ENCODE results near the gene STAU1. TPM values are rescaled to one million over a fixed set of nuclear protein-coding genes. Genes with fewer than 3 reads are reported as not detected.

Gene STAU1
- total and polyA plus RNA-seq, 2 of the 13 experiments (the other 11 are each of a cell fraction or from before 2014, with no cell fraction given): 119 to 133 TPM

- TF ChIP-seq, protein P1, sequence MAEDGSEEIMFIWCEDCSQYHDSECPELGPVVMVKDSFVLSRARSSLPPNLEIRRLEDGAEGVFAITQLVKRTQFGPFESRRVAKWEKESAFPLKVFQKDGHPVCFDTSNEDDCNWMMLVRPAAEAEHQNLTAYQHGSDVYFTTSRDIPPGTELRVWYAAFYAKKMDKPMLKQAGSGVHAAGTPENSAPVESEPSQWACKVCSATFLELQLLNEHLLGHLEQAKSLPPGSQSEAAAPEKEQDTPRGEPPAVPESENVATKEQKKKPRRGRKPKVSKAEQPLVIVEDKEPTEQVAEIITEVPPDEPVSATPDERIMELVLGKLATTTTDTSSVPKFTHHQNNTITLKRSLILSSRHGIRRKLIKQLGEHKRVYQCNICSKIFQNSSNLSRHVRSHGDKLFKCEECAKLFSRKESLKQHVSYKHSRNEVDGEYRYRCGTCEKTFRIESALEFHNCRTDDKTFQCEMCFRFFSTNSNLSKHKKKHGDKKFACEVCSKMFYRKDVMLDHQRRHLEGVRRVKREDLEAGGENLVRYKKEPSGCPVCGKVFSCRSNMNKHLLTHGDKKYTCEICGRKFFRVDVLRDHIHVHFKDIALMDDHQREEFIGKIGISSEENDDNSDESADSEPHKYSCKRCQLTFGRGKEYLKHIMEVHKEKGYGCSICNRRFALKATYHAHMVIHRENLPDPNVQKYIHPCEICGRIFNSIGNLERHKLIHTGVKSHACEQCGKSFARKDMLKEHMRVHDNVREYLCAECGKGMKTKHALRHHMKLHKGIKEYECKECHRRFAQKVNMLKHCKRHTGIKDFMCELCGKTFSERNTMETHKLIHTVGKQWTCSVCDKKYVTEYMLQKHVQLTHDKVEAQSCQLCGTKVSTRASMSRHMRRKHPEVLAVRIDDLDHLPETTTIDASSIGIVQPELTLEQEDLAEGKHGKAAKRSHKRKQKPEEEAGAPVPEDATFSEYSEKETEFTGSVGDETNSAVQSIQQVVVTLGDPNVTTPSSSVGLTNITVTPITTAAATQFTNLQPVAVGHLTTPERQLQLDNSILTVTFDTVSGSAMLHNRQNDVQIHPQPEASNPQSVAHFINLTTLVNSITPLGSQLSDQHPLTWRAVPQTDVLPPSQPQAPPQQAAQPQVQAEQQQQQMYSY (CRISPR knock-in tag; IDR thresholded peaks at IDR 0.05): no peak
- no peak for TF ChIP-seq ZNF180 (CRISPR knock-in tag; IDR thresholded peaks at IDR 0.05; ENCODE audit: borderline replicate concordance, low read depth)
- no peak for TF ChIP-seq ZHX2 (IDR thresholded peaks at IDR 0.05; ENCODE audit: low read depth)
- no peak for TF ChIP-seq ZHX2 (CRISPR knock-in tag; IDR thresholded peaks at IDR 0.05; ENCODE audit: borderline replicate concordance)
- TF ChIP-seq, protein P2, sequence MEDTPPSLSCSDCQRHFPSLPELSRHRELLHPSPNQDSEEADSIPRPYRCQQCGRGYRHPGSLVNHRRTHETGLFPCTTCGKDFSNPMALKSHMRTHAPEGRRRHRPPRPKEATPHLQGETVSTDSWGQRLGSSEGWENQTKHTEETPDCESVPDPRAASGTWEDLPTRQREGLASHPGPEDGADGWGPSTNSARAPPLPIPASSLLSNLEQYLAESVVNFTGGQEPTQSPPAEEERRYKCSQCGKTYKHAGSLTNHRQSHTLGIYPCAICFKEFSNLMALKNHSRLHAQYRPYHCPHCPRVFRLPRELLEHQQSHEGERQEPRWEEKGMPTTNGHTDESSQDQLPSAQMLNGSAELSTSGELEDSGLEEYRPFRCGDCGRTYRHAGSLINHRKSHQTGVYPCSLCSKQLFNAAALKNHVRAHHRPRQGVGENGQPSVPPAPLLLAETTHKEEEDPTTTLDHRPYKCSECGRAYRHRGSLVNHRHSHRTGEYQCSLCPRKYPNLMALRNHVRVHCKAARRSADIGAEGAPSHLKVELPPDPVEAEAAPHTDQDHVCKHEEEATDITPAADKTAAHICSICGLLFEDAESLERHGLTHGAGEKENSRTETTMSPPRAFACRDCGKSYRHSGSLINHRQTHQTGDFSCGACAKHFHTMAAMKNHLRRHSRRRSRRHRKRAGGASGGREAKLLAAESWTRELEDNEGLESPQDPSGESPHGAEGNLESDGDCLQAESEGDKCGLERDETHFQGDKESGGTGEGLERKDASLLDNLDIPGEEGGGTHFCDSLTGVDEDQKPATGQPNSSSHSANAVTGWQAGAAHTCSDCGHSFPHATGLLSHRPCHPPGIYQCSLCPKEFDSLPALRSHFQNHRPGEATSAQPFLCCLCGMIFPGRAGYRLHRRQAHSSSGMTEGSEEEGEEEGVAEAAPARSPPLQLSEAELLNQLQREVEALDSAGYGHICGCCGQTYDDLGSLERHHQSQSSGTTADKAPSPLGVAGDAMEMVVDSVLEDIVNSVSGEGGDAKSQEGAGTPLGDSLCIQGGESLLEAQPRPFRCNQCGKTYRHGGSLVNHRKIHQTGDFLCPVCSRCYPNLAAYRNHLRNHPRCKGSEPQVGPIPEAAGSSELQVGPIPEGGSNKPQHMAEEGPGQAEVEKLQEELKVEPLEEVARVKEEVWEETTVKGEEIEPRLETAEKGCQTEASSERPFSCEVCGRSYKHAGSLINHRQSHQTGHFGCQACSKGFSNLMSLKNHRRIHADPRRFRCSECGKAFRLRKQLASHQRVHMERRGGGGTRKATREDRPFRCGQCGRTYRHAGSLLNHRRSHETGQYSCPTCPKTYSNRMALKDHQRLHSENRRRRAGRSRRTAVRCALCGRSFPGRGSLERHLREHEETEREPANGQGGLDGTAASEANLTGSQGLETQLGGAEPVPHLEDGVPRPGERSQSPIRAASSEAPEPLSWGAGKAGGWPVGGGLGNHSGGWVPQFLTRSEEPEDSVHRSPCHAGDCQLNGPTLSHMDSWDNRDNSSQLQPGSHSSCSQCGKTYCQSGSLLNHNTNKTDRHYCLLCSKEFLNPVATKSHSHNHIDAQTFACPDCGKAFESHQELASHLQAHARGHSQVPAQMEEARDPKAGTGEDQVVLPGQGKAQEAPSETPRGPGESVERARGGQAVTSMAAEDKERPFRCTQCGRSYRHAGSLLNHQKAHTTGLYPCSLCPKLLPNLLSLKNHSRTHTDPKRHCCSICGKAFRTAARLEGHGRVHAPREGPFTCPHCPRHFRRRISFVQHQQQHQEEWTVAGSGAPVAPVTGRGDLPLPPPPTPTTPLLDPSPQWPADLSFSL (CRISPR knock-in tag; IDR thresholded peaks at IDR 0.05): no peak
- TF ChIP-seq ZNF354B (CRISPR knock-in tag; IDR thresholded peaks at IDR 0.05): no peak
- TF ChIP-seq ZNF33A (CRISPR knock-in tag; IDR thresholded peaks at IDR 0.05; ENCODE audit: borderline replicate concordance): no peak
- peak; percentile 53; the same call in 1 of the 2 replicates for TF ChIP-seq GATAD2A (CRISPR knock-in tag; IDR thresholded peaks at IDR 0.05)
- TF ChIP-seq KDM1A (CRISPR knock-in tag; IDR thresholded peaks at IDR 0.05): no peak
- 0 out of 2 replicates have a peak, but pooled peaks have one; percentile 10 for TF ChIP-seq ELF4 (CRISPR knock-in tag; IDR thresholded peaks at IDR 0.05; ENCODE audit: borderline replicate concordance)
- 0 out of 2 replicates have a peak, but pooled peaks have one; percentile 28 for TF ChIP-seq ZNF546 (CRISPR knock-in tag; conservative IDR thresholded peaks at IDR 0.05)
- TF ChIP-seq ZNF382 (CRISPR knock-in tag; IDR thresholded peaks at IDR 0.05; ENCODE audit: borderline replicate concordance): no peak
Measured at GRCh38 chr20:49186535-49187329, 1.4 kb downstream of the STAU1 start (continued).
